Memory B cell (primary cell): ENCODE results near the gene PRCD.
"Not testable (repeated sequence)": the region's sequence is repeated elsewhere in the genome, so short reads cannot be mapped to it uniquely, and the experiment has no call there.

Experiments
- ATAC-seq: fragments of 150-1000 bp; cut with Tn5 transposase; 2 replicates; pipeline ENCODE4 v1.10.0; 2021; ENCODE audit warnings: low read depth, mild to moderate bottlenecking, moderate library complexity
- DNase-seq, 2 donors: peaks; one replicate each; pipeline ENCODE4 v3.0.0; 2022; ENCODE audit warnings: low spot score in 2 of 2
- H3K27ac Mint-ChIP-seq: one replicate; pipeline ENCODE4 v1.8.0; 2022; ENCODE audit warnings: mild to moderate bottlenecking, moderate library complexity, mixed read lengths
- H3K27me3 Mint-ChIP-seq: one replicate; pipeline ENCODE4 v1.8.0; 2022; ENCODE audit warnings: mixed read lengths
- H3K36me3 Mint-ChIP-seq: one replicate; pipeline ENCODE4 v1.8.0; 2022; ENCODE audit warnings: mild to moderate bottlenecking, mixed read lengths
- H3K4me1 Mint-ChIP-seq: one replicate; pipeline ENCODE4 v1.8.0; 2022; ENCODE audit warnings: mixed read lengths
- H3K4me3 Mint-ChIP-seq: one replicate; pipeline ENCODE4 v1.8.0; 2022; ENCODE audit warnings: mild to moderate bottlenecking, moderate library complexity, mixed read lengths
- H3K9me3 Mint-ChIP-seq: one replicate; pipeline ENCODE4 v1.8.0; 2022; ENCODE audit warnings: mixed read lengths

PRCD gene

GRCh38 chr17:76500074-76500746 is 39.6 kb upstream of the PRCD start:
- H3K27me3 Mint-ChIP-seq = no peaks in the 10 kb centered on the region
- no peaks in the 10 kb centered on the region for H3K9me3 Mint-ChIP-seq
- H3K36me3 Mint-ChIP-seq = peaks cover 12% of the 10 kb centered on the region
- ATAC-seq (no peak), DNase-seq (no peak)
- H3K27ac Mint-ChIP-seq = peak overlapping the region; percentile 87
- peaks cover 45% of the 10 kb centered on the region for H3K4me1 Mint-ChIP-seq
- peak overlapping the region; percentile 100 for H3K4me3 Mint-ChIP-seq

GRCh38 chr17:76500747-76501017 is 39.2 kb upstream of the PRCD start:
- no peak for DNase-seq
- H3K27me3 Mint-ChIP-seq = no peaks in the 10 kb centered on the region
- H3K4me3 Mint-ChIP-seq = peak overlapping the region; percentile 100
- H3K36me3 Mint-ChIP-seq = peaks cover 12% of the 10 kb centered on the region
- H3K4me1 Mint-ChIP-seq = peaks cover 43% of the 10 kb centered on the region
- H3K27ac Mint-ChIP-seq = peak overlapping the region; percentile 87
- ATAC-seq = peak; percentile 4
- no peaks in the 10 kb centered on the region for H3K9me3 Mint-ChIP-seq

DNA sequence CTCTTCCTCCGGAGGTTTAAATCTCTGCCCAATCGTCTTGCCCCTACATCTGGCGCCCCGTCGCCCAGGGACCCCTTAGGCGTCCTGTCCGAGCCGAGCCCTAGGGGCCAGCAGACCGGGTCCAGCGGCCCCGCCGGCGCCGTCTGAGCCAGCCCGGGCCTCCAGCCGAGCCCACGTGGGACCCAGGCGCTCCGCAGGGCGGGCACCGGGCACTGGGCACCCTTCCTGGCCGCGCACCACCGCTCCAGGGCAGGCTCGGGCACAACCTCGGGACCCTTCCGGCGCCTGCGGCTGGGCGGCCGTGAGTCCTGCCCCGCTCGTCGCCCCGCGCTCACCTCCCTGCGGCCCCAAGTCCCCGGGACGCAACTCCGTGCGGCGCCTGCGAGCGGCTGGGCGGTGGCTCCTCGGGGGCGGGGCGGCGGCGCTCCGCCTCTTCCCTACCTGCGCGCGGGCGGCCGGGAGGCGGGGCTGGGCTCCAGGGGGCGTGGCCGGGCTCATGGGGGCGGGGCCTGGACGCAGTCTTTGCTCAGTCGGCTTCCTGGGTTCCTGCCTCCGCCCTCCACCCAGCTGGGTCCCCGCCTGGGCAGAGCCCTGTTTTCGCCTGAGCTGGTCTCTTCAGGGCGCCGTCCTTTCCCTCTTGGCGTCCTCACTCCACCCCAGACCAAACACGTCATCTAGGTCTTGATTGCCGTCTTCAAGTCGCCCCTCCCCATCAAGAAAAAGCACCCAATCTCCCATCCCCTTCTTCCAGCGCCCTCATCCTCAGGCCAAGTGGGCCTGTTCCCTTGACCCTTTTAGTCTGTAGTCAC is 38.6 kb upstream of the PRCD start, which contains the start of gene RHBDF2:
Gene RHBDF2 (minus strand): TSS at position 406 of the 809 bp plus-strand sequence. CDS start 19,899 bp downstream, outside the sequence.
- peaks cover 12% of the 10 kb centered on the region for H3K36me3 Mint-ChIP-seq
- H3K27me3 Mint-ChIP-seq = no peaks in the 10 kb centered on the region
- H3K9me3 Mint-ChIP-seq = no peaks in the 10 kb centered on the region
- ATAC-seq (peak; percentile 82), DNase-seq (peak; percentile 99 to 100)
- peak within 1 kb of the TSS; percentile 100 for H3K4me3 Mint-ChIP-seq
- H3K4me1 Mint-ChIP-seq = peaks cover 41% of the 10 kb centered on the region
- peak within 1 kb of the TSS; percentile 90 for H3K27ac Mint-ChIP-seq

GRCh38 chr17:76501827-76502307 is 38.0 kb upstream of the PRCD start:
- peaks cover 12% of the 10 kb centered on the region for H3K36me3 Mint-ChIP-seq

DNA sequence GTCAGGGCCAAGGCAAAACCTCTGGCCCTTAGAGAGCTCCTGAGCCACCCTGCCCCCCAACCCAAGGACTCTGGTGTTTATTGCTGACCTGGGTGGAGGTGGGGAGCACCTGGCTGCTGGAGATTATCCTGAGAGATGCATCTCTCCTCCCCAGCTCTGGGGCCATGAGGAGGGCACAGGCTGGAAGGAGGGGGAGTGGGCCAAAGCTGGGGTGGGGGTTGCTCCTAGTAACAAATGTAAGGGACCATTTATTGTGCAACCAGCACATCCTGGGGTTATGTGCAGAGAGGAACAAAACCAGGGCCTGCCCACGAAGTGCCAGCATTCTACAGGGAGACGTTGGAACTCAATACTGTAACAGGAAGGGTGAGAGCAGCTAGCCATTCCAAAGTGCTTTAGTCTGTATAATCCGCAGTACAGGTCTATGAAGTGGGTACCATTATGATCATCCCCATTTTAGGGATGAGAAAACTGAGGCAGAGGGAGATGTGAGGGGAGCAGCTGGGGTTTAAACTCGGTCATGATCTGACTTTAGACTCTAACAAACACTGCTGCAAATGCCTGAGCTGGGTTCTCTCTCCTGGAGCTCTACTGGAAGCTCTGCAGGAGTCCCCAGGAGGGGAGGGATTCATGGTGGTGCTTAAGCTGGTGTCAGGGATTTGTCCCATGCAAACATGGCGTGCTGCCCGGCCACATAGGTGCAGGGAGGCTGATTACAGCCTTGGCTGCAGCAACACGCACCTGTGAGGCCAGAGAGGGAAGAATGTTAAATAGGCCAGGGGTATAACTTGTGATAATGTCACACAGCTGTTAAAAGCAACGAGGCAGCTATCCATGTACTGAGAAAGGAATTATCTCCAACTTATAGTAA is 37.3 kb upstream of the PRCD start:
- Mint-ChIP-seq H3K9me3 (no peaks in the 10 kb centered on the region), H3K27ac (peak overlapping the region; percentile 90), H3K4me3 (peak overlapping the region; percentile 100), H3K4me1 (peaks cover 34% of the 10 kb centered on the region), H3K27me3 (no peaks in the 10 kb centered on the region), H3K36me3 (peaks cover 12% of the 10 kb centered on the region)
- ATAC-seq = no peak
- no peak for DNase-seq

More at GRCh38 chr17:76501827-76502307, 38.0 kb upstream of the PRCD start:
- ATAC-seq = no peak
- Mint-ChIP-seq H3K4me1 (peaks cover 41% of the 10 kb centered on the region), H3K4me3 (peak overlapping the region; percentile 100), H3K27ac (peak overlapping the region; percentile 90), H3K9me3 (no peaks in the 10 kb centered on the region), H3K27me3 (no peaks in the 10 kb centered on the region)
- DNase-seq = no peak

GRCh38 chr17:76504117-76504516 is 35.7 kb upstream of the PRCD start:
- DNase-seq (no peak), ATAC-seq (peak; percentile 10)
- Mint-ChIP-seq H3K36me3 (peaks cover 7% of the 10 kb centered on the region), H3K27ac (no peak overlapping the region), H3K27me3 (peaks cover 2% of the 10 kb centered on the region), H3K9me3 (no peaks in the 10 kb centered on the region), H3K4me3 (peak overlapping the region; percentile 3), H3K4me1 (peaks cover 21% of the 10 kb centered on the region)

GRCh38 chr17:76506408-76507345 is 33.2 kb upstream of the PRCD start:
- Mint-ChIP-seq H3K27me3 (peaks cover 2% of the 10 kb centered on the region), H3K9me3 (no peaks in the 10 kb centered on the region), H3K4me1 (peaks cover 18% of the 10 kb centered on the region), H3K27ac (no peak overlapping the region), H3K36me3 (no peaks in the 10 kb centered on the region), H3K4me3 (no peak overlapping the region)
- DNase-seq = peak; percentile 95 to 99
- ATAC-seq = peak; percentile 83

DNA sequence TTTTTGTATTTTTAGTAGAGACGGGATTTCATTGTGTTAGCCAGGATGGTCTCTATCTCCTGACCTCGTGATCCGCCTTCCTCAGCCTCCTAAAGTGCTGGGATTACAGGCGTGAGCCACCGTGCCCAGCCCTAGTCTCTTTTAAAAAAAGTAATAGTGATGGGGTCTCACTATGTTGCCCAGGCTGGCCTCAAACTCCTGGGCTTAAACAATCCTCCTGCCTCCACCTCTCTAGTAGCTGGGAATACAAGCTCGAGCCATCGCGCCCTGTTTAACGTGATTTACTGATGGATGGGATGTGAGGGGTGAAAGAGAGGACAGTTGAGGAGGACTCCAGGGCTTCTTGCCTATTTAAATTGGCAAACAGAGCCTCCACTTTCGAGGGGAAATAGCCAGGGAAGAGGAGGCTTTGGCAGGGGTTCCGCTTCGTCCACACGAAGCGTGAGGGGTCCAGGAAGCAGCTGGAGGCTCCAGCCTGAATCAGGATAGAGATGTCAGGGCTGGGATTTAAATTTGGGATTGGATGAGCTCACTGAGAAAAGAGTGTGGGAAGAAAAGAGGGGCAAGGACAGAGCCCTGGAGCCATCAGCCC is 31.3 kb upstream of the PRCD start:
- not testable (repeated sequence) for H3K27ac Mint-ChIP-seq, DNase-seq, H3K36me3 Mint-ChIP-seq, H3K9me3 Mint-ChIP-seq, H3K4me1 Mint-ChIP-seq, ATAC-seq, H3K27me3 Mint-ChIP-seq, H3K4me3 Mint-ChIP-seq

DNA sequence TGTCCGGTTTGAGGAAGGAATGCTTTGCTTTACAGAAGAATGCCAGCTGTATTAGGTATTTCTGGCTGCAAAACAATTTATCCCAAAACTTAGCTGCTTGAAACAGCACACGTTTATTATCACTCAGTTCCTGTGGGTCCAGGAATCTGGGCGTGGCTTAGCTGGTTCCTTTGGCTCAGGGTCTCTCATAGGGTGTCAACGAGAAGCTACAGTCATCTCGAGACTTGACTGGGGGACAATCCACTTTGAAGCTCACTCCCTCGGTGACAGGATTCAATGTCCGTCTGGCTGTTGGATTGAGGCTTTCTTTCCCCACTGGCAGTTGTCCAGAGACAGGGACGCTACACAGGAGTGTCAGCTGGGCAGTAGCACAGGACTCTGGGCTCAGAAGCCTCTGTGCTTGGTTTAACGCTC is 29.0 kb upstream of the PRCD start:
- Mint-ChIP-seq H3K27me3 (peaks cover 2% of the 10 kb centered on the region), H3K4me3 (no peak overlapping the region), H3K36me3 (no peaks in the 10 kb centered on the region), H3K9me3 (no peaks in the 10 kb centered on the region), H3K27ac (no peak overlapping the region), H3K4me1 (peaks cover 15% of the 10 kb centered on the region)
- no peak for DNase-seq
- ATAC-seq = no peak

DNA sequence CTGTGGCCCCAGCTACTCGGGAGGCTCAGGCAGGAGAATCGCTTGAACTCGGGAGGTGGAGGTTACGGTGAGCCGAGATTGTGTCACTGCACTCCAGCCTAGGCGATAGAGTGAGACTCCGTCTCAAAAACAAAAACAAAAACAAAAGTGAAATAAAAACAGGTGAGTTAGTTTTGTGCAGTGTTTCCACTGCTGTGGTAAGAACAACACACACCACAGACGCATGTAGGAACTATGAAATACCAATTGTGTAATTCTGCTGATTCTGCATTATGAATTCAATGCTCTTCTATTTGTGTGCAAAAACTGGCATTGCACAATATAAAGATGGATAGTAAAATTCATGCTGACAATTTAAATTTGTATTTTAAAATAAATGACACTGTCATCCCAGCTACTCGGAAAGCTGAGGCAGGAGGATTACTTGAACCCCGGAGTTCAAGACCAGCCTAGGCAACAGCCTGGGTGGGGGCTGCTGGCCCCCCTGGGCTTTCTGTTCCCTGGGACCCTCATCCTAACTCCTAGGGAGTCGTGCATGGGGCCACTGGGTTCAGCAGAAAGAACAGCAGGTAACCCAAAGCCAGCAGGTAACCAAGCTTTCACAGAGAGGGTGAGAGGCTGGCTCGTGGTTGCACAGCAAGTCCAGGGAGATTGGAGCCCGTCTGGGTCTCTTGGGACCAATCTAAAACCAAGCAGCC is 28.0 kb upstream of the PRCD start:
- no peak for DNase-seq
- no peaks in the 10 kb centered on the region for H3K36me3 Mint-ChIP-seq
- peaks cover 2% of the 10 kb centered on the region for H3K27me3 Mint-ChIP-seq
- H3K4me1 Mint-ChIP-seq = peaks cover 10% of the 10 kb centered on the region
- no peaks in the 10 kb centered on the region for H3K9me3 Mint-ChIP-seq
- ATAC-seq = no peak
- H3K4me3 Mint-ChIP-seq = no peak overlapping the region
- H3K27ac Mint-ChIP-seq = no peak overlapping the region

DNA sequence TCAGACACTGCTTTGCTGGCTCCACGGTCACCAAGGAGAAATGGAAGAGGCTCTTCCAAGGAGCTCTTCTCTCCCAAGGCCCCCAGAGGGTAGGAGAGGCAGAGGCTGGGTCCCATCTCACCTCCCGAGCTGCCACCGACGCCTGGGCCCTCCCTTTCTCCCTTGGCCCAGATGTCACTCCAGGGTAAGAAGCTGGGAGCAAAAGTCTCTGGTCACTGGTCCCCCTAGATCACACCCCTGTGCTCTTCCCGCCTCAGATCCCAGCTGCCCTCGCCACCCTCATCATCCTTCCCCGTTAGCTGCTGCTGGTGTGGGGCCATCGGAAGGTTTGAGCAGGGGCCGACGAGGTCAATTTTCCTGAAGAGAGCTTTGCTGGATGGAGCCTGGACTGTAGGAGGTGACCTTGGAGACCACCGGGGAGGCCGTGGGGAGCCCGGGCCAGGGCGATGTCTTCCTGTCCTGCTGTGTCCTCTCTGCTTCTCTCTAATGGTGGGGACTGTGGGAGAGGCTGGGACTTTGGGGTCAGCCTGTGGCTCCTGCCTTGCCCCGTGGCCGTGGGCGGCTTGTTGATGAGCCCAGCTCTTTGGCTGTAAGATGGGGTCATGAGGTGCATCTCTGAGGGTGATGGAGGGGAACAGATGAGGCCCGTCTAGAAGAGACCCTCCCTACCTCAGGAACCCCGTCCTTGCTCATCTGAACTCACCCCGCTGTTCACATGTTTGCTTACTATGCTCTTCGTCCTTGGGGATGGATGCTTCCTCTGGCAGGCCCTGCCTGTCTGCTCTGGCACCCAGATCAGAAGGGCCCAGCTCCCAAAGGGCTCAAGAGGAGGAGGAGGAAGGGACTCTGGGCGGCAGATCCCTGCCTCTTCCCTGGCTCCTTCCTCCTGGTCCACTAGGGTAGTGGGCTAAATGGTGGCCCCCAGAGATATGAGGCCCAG is 27.2 kb upstream of the PRCD start:
- no peaks in the 10 kb centered on the region for H3K9me3 Mint-ChIP-seq
- no peaks in the 10 kb centered on the region for H3K36me3 Mint-ChIP-seq
- DNase-seq (no peak), ATAC-seq (no peak)
- H3K4me1 Mint-ChIP-seq = peaks cover 10% of the 10 kb centered on the region
- no peak overlapping the region for H3K4me3 Mint-ChIP-seq
- H3K27me3 Mint-ChIP-seq = peaks cover 2% of the 10 kb centered on the region
- H3K27ac Mint-ChIP-seq = peak overlapping the region; percentile 96
